Liver (tissue), 9 donors: ENCODE measurements around the gene KDM3B. TPM values are rescaled to one million over a fixed set of nuclear protein-coding genes. Genes with fewer than 3 reads are reported as not detected.

ENCODE experiments used
- DNase-seq: peaks from one replicate; pipeline ENCODE4 v3.0.0-alpha.2; 2017; ENCODE audit warnings: low spot score
- H3K27ac ChIP-seq, 2 donors: one replicate each; pipeline ENCODE4 v1.7.0; 2013; ENCODE audit warnings: inconsistent platforms in 2 of 2, low read length in 2 of 2, control low read depth in 1 of 2, low read depth in 1 of 2, mild to moderate bottlenecking in 1 of 2
- H3K27me3 ChIP-seq, 4 donors: one replicate each; pipeline versions ENCODE4 v1.6.1 to v1.7.0; 2013; ENCODE audit warnings: low read length in 3 of 4, inconsistent platforms in 1 of 4, mild to moderate bottlenecking in 1 of 4, moderate library complexity in 1 of 4; ENCODE audit not compliant: control insufficient read depth in 4 of 4, insufficient read depth in 4 of 4
- H3K36me3 ChIP-seq, 4 donors: one replicate each; pipeline versions ENCODE4 v1.6.1 to v1.7.0; 2013; ENCODE audit warnings: low read length in 3 of 4, mild to moderate bottlenecking in 3 of 4, low read depth in 1 of 4, moderate library complexity in 1 of 4; ENCODE audit not compliant: control insufficient read depth in 4 of 4, insufficient read depth in 3 of 4
- H3K4me1 ChIP-seq, 4 donors: one replicate each; pipeline versions ENCODE4 v1.6.1 to v1.7.0; 2013; ENCODE audit warnings: low read length in 3 of 4, mild to moderate bottlenecking in 3 of 4, moderate library complexity in 1 of 4; ENCODE audit not compliant: control insufficient read depth in 4 of 4, insufficient read depth in 4 of 4
- H3K4me3 ChIP-seq, 3 donors: one replicate each; pipeline versions ENCODE4 v1.6.1 to v1.7.0; 2013; ENCODE audit warnings: low read length in 3 of 3, control low read depth in 1 of 3, low read depth in 1 of 3, mild to moderate bottlenecking in 1 of 3
- H3K9ac ChIP-seq, 2 donors: one replicate each; pipeline ENCODE4 v1.7.0; 2013; ENCODE audit warnings: low read length in 2 of 2, mild to moderate bottlenecking in 2 of 2, moderate library complexity in 2 of 2, control low read depth in 1 of 2, low read depth in 1 of 2
- H3K9me3 ChIP-seq, 4 donors: one replicate each; pipeline versions ENCODE4 v1.6.1 to v1.7.0; 2013; ENCODE audit warnings: low read length in 3 of 4; ENCODE audit not compliant: control insufficient read depth in 4 of 4
- EGR1 ChIP-seq, 2 donors: IDR thresholded peaks; 2 replicates each; pipeline ENCODE4 v1.6.1; 2016 to 2018; ENCODE audit warnings: antibody characterized with exemption in 2 of 2, low read depth in 2 of 2
- FOXA1 ChIP-seq: IDR thresholded peaks from 2 replicates; pipeline ENCODE4 v1.6.1; 2016; ENCODE audit warnings: antibody characterized with exemption
- FOXA2 ChIP-seq: IDR thresholded peaks from 2 replicates; pipeline ENCODE4 v1.6.1; 2016; ENCODE audit warnings: antibody characterized with exemption
- GABPA ChIP-seq, 2 donors: IDR thresholded peaks in 1 of 2; conservative IDR thresholded peaks in 1 of 2; 2 replicates each; pipeline ENCODE4 v1.6.1; 2016; ENCODE audit warnings: antibody characterized with exemption in 2 of 2, mild to moderate bottlenecking in 1 of 2, moderate library complexity in 1 of 2
- HNF4A ChIP-seq, 2 donors: conservative IDR thresholded peaks; 2 replicates each; pipeline ENCODE4 v1.6.1; 2016; ENCODE audit warnings: antibody characterized with exemption in 2 of 2, mild to moderate bottlenecking in 2 of 2
- HNF4G ChIP-seq: IDR thresholded peaks from 2 replicates; pipeline ENCODE4 v1.6.1; 2016; ENCODE audit warnings: antibody characterized with exemption
- JUND ChIP-seq, 2 donors: IDR thresholded peaks; 2 replicates each; pipeline ENCODE4 v1.6.1; 2016; ENCODE audit warnings: antibody characterized with exemption in 2 of 2
- NR2F2 ChIP-seq: IDR thresholded peaks from 2 replicates; pipeline ENCODE4 v1.6.1; 2016; ENCODE audit warnings: antibody characterized with exemption
- RAD21 ChIP-seq, 2 donors: IDR thresholded peaks; 2 replicates each; pipeline ENCODE4 v1.6.1; 2016; ENCODE audit warnings: antibody characterized with exemption in 2 of 2, mild to moderate bottlenecking in 2 of 2
- RXRA ChIP-seq, 2 donors: IDR thresholded peaks; 2 replicates each; pipeline ENCODE4 v1.6.1; 2017 to 2018; ENCODE audit warnings: antibody characterized with exemption in 2 of 2, mild to moderate bottlenecking in 1 of 2
- SP1 ChIP-seq: IDR thresholded peaks from 2 replicates; pipeline ENCODE4 v1.6.1; 2018; ENCODE audit warnings: antibody characterized with exemption, mild to moderate bottlenecking
- TAF1 ChIP-seq: conservative IDR thresholded peaks from 2 replicates; pipeline ENCODE4 v1.6.1; 2016; ENCODE audit warnings: antibody characterized with exemption, mild to moderate bottlenecking
- YY1 ChIP-seq: IDR thresholded peaks from 2 replicates; pipeline ENCODE4 v1.6.1; 2016; ENCODE audit warnings: antibody characterized with exemption, mild to moderate bottlenecking
- WGBS: extraction: QIAGEN DNeasy Blood & Tissue Kit; methylation state at CpG from one replicate; pipeline ENCODE4 v1.1.7; 2013; 5-methylcytosine and 5-hydroxymethylcytosine counted together
- polyA plus RNA-seq, 2 donors: library from polyadenylated mRNA; stranded (reverse) in 1 of 2; unstranded in 1 of 2; fragments of 200-250 nt in 1 of 2; fragments of >200 nt in 1 of 2; fragmentation: Nextera tagmentation in 1 of 2; extraction: Ambion mirVana in 1 of 2; gene quantifications; one replicate each; pipeline versions ENCODE4 v1.2.1 to v1.2.3, GENCODE V29; 2013 to 2015
- total RNA-seq, 2 donors: library from RNA; depleted of rRNA; stranded (reverse); fragments of >200 nt; gene quantifications; one replicate each; pipeline ENCODE4 v1.2.3, GENCODE V29; 2014
- TF ChIP-seq, protein P1 (sequence below): IDR thresholded peaks from 2 replicates; pipeline ENCODE4 v1.6.1; 2016; ENCODE audit warnings: antibody characterized with exemption
- TF ChIP-seq, protein P2 (sequence below): fragments of 150-350 bp; IDR thresholded peaks from 2 replicates; pipeline ENCODE4 v1.5.1; 2017; ENCODE audit warnings: improper control_type of control experiment, low read depth, low read length; ENCODE audit not compliant: missing input control
- TF ChIP-seq, protein P3 (sequence below): IDR thresholded peaks from 2 replicates; pipeline ENCODE4 v1.6.1; 2016; ENCODE audit warnings: antibody characterized with exemption
- TF ChIP-seq, protein P4 (sequence below): IDR thresholded peaks from 2 replicates; pipeline ENCODE4 v1.6.1; 2016; ENCODE audit warnings: antibody characterized with exemption
- TF ChIP-seq, protein P5 (sequence below): IDR thresholded peaks from 2 replicates; pipeline ENCODE4 v1.6.1; 2016; ENCODE audit warnings: antibody characterized with exemption, mild to moderate bottlenecking
- donor health status: healthy.
- donor health status: healthy.
- donor health status: healthy.
- donor health status: healthy.
- donor health status: healthy.

Gene KDM3B
- total and polyA plus RNA-seq, 4 donors, result 6.8 to 39.6 (median 18.8) TPM

DNA sequence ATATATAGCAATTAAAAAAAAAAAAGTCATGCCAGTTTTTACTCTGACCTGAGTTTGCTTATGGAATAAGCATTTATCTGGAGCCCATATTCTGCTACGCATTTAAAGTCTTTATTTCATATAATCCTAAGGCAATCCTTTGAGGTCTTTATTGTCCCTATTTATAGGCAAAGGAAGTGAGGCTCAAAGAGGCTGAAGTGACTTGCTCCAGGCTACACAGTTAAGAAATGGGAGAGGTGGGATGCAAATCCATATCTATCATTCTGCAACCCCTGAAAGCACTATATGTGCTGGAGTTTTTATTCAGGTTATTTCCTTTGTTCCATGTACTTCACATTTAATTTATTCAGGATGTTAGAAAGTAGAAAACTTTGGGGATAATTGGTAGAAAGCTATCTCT, 12.1 kb downstream of the KDM3B start:
- Histone ChIP-seq H3K9me3 (no peaks in the 10 kb centered on the region), H3K27me3 (no peaks in the 10 kb centered on the region), H3K36me3 (peaks cover 0 to 2% (median under 1%) of the 10 kb centered on the region in 4 donors), H3K9ac (no peak overlapping the region), H3K4me1 (peaks cover 2 to 8% (median 3%) of the 10 kb centered on the region in 4 donors), H3K4me3 (no peak overlapping the region), H3K27ac (no peak overlapping the region)
- DNase-seq, result no peak
- WGBS, result 99% methylated on average over 1 of the region's 1 CpG
- no peak for TF ChIP-seq JUND (IDR thresholded peaks at IDR 0.05)
- TF ChIP-seq, protein P1, sequence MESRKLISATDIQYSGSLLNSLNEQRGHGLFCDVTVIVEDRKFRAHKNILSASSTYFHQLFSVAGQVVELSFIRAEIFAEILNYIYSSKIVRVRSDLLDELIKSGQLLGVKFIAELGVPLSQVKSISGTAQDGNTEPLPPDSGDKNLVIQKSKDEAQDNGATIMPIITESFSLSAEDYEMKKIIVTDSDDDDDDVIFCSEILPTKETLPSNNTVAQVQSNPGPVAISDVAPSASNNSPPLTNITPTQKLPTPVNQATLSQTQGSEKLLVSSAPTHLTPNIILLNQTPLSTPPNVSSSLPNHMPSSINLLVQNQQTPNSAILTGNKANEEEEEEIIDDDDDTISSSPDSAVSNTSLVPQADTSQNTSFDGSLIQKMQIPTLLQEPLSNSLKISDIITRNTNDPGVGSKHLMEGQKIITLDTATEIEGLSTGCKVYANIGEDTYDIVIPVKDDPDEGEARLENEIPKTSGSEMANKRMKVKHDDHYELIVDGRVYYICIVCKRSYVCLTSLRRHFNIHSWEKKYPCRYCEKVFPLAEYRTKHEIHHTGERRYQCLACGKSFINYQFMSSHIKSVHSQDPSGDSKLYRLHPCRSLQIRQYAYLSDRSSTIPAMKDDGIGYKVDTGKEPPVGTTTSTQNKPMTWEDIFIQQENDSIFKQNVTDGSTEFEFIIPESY, result no peak
- no peak for TF ChIP-seq NR2F2
- TF ChIP-seq FOXA1, result no peak
- TF ChIP-seq, protein P2, sequence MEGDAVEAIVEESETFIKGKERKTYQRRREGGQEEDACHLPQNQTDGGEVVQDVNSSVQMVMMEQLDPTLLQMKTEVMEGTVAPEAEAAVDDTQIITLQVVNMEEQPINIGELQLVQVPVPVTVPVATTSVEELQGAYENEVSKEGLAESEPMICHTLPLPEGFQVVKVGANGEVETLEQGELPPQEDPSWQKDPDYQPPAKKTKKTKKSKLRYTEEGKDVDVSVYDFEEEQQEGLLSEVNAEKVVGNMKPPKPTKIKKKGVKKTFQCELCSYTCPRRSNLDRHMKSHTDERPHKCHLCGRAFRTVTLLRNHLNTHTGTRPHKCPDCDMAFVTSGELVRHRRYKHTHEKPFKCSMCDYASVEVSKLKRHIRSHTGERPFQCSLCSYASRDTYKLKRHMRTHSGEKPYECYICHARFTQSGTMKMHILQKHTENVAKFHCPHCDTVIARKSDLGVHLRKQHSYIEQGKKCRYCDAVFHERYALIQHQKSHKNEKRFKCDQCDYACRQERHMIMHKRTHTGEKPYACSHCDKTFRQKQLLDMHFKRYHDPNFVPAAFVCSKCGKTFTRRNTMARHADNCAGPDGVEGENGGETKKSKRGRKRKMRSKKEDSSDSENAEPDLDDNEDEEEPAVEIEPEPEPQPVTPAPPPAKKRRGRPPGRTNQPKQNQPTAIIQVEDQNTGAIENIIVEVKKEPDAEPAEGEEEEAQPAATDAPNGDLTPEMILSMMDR, result no peak
- TF ChIP-seq EGR1 (IDR thresholded peaks at IDR 0.05; ENCODE audit: low read depth in 2 of 2), result no peak
- no peak for TF ChIP-seq RXRA (IDR thresholded peaks at IDR 0.05)
- TF ChIP-seq, protein P3, sequence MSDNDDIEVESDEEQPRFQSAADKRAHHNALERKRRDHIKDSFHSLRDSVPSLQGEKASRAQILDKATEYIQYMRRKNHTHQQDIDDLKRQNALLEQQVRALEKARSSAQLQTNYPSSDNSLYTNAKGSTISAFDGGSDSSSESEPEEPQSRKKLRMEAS, result no peak
- TF ChIP-seq TAF1, result no peak
- no peak for TF ChIP-seq SP1
- TF ChIP-seq RAD21 (IDR thresholded peaks at IDR 0.05), result no peak
- TF ChIP-seq YY1, result no peak
- TF ChIP-seq, protein P4, sequence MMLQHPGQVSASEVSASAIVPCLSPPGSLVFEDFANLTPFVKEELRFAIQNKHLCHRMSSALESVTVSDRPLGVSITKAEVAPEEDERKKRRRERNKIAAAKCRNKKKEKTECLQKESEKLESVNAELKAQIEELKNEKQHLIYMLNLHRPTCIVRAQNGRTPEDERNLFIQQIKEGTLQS, result no peak
- no peak for TF ChIP-seq HNF4G
- TF ChIP-seq FOXA2, result no peak

DNA sequence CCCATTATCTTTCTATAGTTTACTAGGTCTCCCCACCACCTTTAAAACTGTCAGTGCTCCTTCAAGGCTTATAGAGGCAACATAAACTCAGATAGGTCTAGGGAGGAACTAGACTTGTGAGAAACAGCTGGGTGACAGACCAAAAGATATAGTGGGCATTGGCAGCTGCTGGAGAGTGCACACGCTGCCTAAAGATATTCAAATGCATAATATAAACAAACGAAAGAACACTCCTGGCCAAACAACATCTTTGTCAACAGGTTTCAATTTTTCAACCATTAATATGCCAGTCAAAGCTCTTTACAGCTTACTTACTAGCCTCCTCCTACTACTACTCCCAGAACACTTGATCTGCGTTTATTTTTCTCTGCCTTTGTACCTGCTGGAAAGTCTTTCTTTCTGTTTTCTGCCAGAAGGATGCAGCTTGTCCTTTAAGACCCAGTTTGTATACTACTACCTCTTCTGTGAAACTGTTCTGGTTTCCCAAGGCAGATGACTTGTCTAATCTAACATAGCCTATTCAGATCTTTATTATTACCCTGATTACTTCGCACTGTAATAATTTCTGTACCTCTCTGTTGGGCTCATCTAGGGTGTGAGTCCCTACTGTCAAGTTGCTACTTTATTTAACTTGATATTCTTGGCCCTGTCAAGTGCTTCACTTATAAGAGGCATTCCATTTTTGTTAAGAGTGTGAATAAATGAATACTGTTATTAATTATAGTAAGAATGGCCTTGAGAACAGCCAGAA, 14.3 kb downstream of the KDM3B start:
- Histone ChIP-seq H3K9me3 (no peaks in the 10 kb centered on the region), H3K9ac (no peak overlapping the region), H3K27ac (no peak overlapping the region), H3K4me1 (peaks cover 0 to 8% (median 3%) of the 10 kb centered on the region in 4 donors), H3K27me3 (no peaks in the 10 kb centered on the region), H3K4me3 (no peak overlapping the region), H3K36me3 (peaks cover 0 to 2% (median under 1%) of the 10 kb centered on the region in 4 donors)
- 79% methylated on average over 4 of the region's 4 CpGs for WGBS
- DNase-seq, result no peak
- TF ChIP-seq, protein P2, result no peak
- TF ChIP-seq, protein P1, result no peak
- TF ChIP-seq, protein P4, result no peak
- TF ChIP-seq GABPA (IDR thresholded peaks at IDR 0.05 in 1 of 2, conservative IDR thresholded peaks at IDR 0.05 in 1 of 2) (no peak), RXRA (IDR thresholded peaks at IDR 0.05) (no peak), SP1 (no peak), HNF4A (conservative IDR thresholded peaks at IDR 0.05) (no peak), HNF4G (no peak), JUND (IDR thresholded peaks at IDR 0.05) (no peak), RAD21 (IDR thresholded peaks at IDR 0.05) (no peak), FOXA2 (no peak), TAF1 (no peak)
- TF ChIP-seq, protein P5, sequence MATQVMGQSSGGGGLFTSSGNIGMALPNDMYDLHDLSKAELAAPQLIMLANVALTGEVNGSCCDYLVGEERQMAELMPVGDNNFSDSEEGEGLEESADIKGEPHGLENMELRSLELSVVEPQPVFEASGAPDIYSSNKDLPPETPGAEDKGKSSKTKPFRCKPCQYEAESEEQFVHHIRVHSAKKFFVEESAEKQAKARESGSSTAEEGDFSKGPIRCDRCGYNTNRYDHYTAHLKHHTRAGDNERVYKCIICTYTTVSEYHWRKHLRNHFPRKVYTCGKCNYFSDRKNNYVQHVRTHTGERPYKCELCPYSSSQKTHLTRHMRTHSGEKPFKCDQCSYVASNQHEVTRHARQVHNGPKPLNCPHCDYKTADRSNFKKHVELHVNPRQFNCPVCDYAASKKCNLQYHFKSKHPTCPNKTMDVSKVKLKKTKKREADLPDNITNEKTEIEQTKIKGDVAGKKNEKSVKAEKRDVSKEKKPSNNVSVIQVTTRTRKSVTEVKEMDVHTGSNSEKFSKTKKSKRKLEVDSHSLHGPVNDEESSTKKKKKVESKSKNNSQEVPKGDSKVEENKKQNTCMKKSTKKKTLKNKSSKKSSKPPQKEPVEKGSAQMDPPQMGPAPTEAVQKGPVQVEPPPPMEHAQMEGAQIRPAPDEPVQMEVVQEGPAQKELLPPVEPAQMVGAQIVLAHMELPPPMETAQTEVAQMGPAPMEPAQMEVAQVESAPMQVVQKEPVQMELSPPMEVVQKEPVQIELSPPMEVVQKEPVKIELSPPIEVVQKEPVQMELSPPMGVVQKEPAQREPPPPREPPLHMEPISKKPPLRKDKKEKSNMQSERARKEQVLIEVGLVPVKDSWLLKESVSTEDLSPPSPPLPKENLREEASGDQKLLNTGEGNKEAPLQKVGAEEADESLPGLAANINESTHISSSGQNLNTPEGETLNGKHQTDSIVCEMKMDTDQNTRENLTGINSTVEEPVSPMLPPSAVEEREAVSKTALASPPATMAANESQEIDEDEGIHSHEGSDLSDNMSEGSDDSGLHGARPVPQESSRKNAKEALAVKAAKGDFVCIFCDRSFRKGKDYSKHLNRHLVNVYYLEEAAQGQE, result no peak
